T-cell (primary cell): ENCODE results near the gene GABRR3. TPM values are rescaled to one million over a fixed set of nuclear protein-coding genes. Genes with fewer than 3 reads are reported as not detected.

ENCODE experiments used
- ATAC-seq, 4 experiments: fragments of 200-7000 bp in 3 of 4; fragments of 150-1000 bp in 1 of 4; cut with Tn5 transposase; replicated peaks in 1 of 4; 1 replicate in 3 of 4; 2 replicates in 1 of 4; pipeline ENCODE4 v1.10.0; 2021; ENCODE audit warnings: moderate library complexity in 3 of 4, mild to moderate bottlenecking in 2 of 4, moderate number of reproducible peaks in 1 of 4
- CTCF ChIA-PET, 2 donors: fragments of 300-600 bp; sonication (Branson Sonifier 250); formaldehyde crosslinking; loops; one replicate each; lab custom pipeline; 2022; ENCODE audit warnings: antibody characterized with exemption in 2 of 2; lab: Charles Lee
- POLR2A ChIA-PET, 2 donors: fragments of 300-600 bp; sonication (Branson Sonifier 250); formaldehyde crosslinking; loops; one replicate each; lab custom pipeline; 2022; ENCODE audit warnings: antibody characterized with exemption in 2 of 2; lab: Charles Lee
- DNase-seq, 35 experiments: peaks; one replicate each; pipeline versions ENCODE4 v3.0.0 to v3.0.0-alpha.2; 2013 to 2023
- H3K27ac ChIP-seq: one replicate; pipeline ENCODE4 v1.5.1; 2013; ENCODE audit warnings: low read length
- H3K27me3 ChIP-seq, 2 experiments: replicated peaks in 1 of 2; 1 replicate in 1 of 2; 2 replicates in 1 of 2; pipeline versions ENCODE4 v1.6.1 to v1.7.0; 2013; ENCODE audit warnings: low read length in 1 of 2, mixed read lengths in 1 of 2; ENCODE audit not compliant: control insufficient read depth in 2 of 2, insufficient read depth in 2 of 2; ENCODE audit errors: extremely low read depth in 1 of 2
- H3K36me3 ChIP-seq, 2 donors: 1 replicate in 1 of 2; 2 replicates in 1 of 2; pipeline versions ENCODE4 v1.6.1 to v1.7.0; 2013; ENCODE audit warnings: low read length in 1 of 2; ENCODE audit not compliant: control insufficient read depth in 2 of 2, insufficient read depth in 1 of 2; ENCODE audit errors: extremely low read depth in 1 of 2
- H3K4me1 ChIP-seq, 2 experiments: 1 replicate in 1 of 2; 2 replicates in 1 of 2; pipeline versions ENCODE4 v1.6.1 to v1.7.0; 2013; ENCODE audit warnings: low read length in 2 of 2, mixed read lengths in 1 of 2; ENCODE audit not compliant: insufficient read depth in 2 of 2, control insufficient read depth in 1 of 2; ENCODE audit errors: extremely low read depth in 1 of 2
- H3K4me3 ChIP-seq, 2 donors: 1 replicate in 1 of 2; 2 replicates in 1 of 2; pipeline versions ENCODE4 v1.5.1 to v1.7.0; 2013; ENCODE audit warnings: mild to moderate bottlenecking in 2 of 2, low read length in 1 of 2, moderate library complexity in 1 of 2; ENCODE audit not compliant: control insufficient read depth in 1 of 2; ENCODE audit errors: extremely low read depth in 1 of 2
- H3K9me3 ChIP-seq: 2 replicates; pipeline ENCODE4 v1.7.0; 2013
- H3K27ac Mint-ChIP-seq, 2 donors: one replicate each; pipeline ENCODE4 v1.8.0; 2020 to 2021; ENCODE audit warnings: mild to moderate bottlenecking in 2 of 2, mixed read lengths in 2 of 2
- H3K27me3 Mint-ChIP-seq, 2 donors: one replicate each; pipeline ENCODE4 v1.8.0; 2021 to 2022; ENCODE audit warnings: mixed read lengths in 2 of 2
- H3K36me3 Mint-ChIP-seq: one replicate; pipeline ENCODE4 v1.8.0; 2021; ENCODE audit warnings: mixed read lengths
- H3K4me1 Mint-ChIP-seq, 3 donors: one replicate each; pipeline ENCODE4 v1.8.0; 2020 to 2022; ENCODE audit warnings: mixed read lengths in 3 of 3, mild to moderate bottlenecking in 1 of 3
- H3K4me3 Mint-ChIP-seq, 3 donors: one replicate each; pipeline ENCODE4 v1.8.0; 2020 to 2022; ENCODE audit warnings: mild to moderate bottlenecking in 3 of 3, mixed read lengths in 3 of 3, moderate library complexity in 3 of 3
- H3K9me3 Mint-ChIP-seq, 3 donors: one replicate each; pipeline ENCODE4 v1.8.0; 2020 to 2022; ENCODE audit warnings: mixed read lengths in 3 of 3
- WGBS: methylation state at CpG from one replicate; pipeline ENCODE4 v1.1.5; 2013; ENCODE audit warnings: missing lambda C conversion rate; ENCODE audit not compliant: insufficient coverage; 5-methylcytosine and 5-hydroxymethylcytosine counted together
- total RNA-seq, 35 experiments: library from RNA in 6 of 35; stranded (reverse) in 6 of 35; fragments of 120-200 nt in 1 of 35; gene quantifications; one replicate each; pipeline versions ENCODE4 v1.2.1 to v1.2.4 and lab custom pipeline; 2013 to 2026

The GABRR3 gene
- total RNA-seq, 5 donors from 2014 or later (not counting 1 experiment from before 2014, with no cell fraction given): not detected

- DNase-seq: no peak
- Mint-ChIP-seq H3K27me3 (no peaks in the 10 kb centered on the region), H3K4me1 (peaks cover 4 to 25% (median 16%) of the 10 kb centered on the region in 3 donors), H3K27ac (no peak overlapping the region), H3K9me3 (no peaks in the 10 kb centered on the region), H3K4me3 (no peak overlapping the region), H3K36me3 (no peaks in the 10 kb centered on the region)
- ChIA-PET CTCF (interaction anchor here in 1 of 2 donors (0.7 kb wide), 1 partner anchor 14 kb away, joined by 4 read pairs; no protein-coding TSS in a partner anchor), POLR2A (no interaction called here)
- H3K27ac ChIP-seq: no peak overlapping the region
- no peaks in the 10 kb centered on the region for H3K36me3 ChIP-seq
- no peaks in the 10 kb centered on the region for H3K9me3 ChIP-seq
- H3K4me1 ChIP-seq: no peaks in the 10 kb centered on the region
- H3K27me3 ChIP-seq: no peaks in the 10 kb centered on the region
- H3K4me3 ChIP-seq: no peak overlapping the region
- ATAC-seq: no peak
- 100% methylated on average over 4 of the region's 7 CpGs for WGBS
Observed at GRCh38 chr3:98010194-98010882, 24.8 kb downstream of the GABRR3 start.

GRCh38 chr3:98008855-98009254 is 26.3 kb downstream of the GABRR3 start:
- ATAC-seq (no peak), DNase-seq (no peak)
- Mint-ChIP-seq H3K9me3 (no peaks in the 10 kb centered on the region), H3K36me3 (no peaks in the 10 kb centered on the region), H3K4me3 (no peak overlapping the region), H3K27ac (no peak overlapping the region), H3K27me3 (no peaks in the 10 kb centered on the region), H3K4me1 (peaks cover 5 to 35% (median 23%) of the 10 kb centered on the region in 3 donors)
- H3K27me3 ChIP-seq: no peaks in the 10 kb centered on the region
- H3K9me3 ChIP-seq: no peaks in the 10 kb centered on the region
- ChIA-PET POLR2A (no interaction called here), CTCF (interaction anchor here in 1 of 2 donors (1.5 kb wide), 1 partner anchor 13 kb away, joined by 3 read pairs; no protein-coding TSS in a partner anchor)
- WGBS: no CpG with 5 or more reads among the region's 2 CpGs
- no peak overlapping the region for H3K27ac ChIP-seq
- H3K4me3 ChIP-seq: no peak overlapping the region
- no peaks in the 10 kb centered on the region for H3K36me3 ChIP-seq
- H3K4me1 ChIP-seq: peaks cover 0 to under 1% of the 10 kb centered on the region in 2 experiments

- Mint-ChIP-seq H3K9me3 (no peaks in the 10 kb centered on the region), H3K27me3 (no peaks in the 10 kb centered on the region), H3K27ac (no peak overlapping the region), H3K36me3 (no peaks in the 10 kb centered on the region), H3K4me1 (peaks cover 11 to 48% (median 29%) of the 10 kb centered on the region in 3 donors), H3K4me3 (no peak overlapping the region)
- CTCF ChIA-PET: no interaction called here
- no peak for ATAC-seq
- H3K27ac ChIP-seq: no peak overlapping the region
- POLR2A ChIA-PET: no interaction called here
- no peak overlapping the region for H3K4me3 ChIP-seq
- whole genome bisulfite sequencing: no CpG with 5 or more reads among the region's 2 CpGs
- H3K27me3 ChIP-seq: no peaks in the 10 kb centered on the region
- peaks cover 0 to 8% of the 10 kb centered on the region in 2 experiments for H3K4me1 ChIP-seq
- no peaks in the 10 kb centered on the region for H3K9me3 ChIP-seq
- no peak for DNase-seq
- no peaks in the 10 kb centered on the region for H3K36me3 ChIP-seq
Observed at GRCh38 chr3:98005438-98005837, 29.7 kb downstream of the GABRR3 start.

DNA sequence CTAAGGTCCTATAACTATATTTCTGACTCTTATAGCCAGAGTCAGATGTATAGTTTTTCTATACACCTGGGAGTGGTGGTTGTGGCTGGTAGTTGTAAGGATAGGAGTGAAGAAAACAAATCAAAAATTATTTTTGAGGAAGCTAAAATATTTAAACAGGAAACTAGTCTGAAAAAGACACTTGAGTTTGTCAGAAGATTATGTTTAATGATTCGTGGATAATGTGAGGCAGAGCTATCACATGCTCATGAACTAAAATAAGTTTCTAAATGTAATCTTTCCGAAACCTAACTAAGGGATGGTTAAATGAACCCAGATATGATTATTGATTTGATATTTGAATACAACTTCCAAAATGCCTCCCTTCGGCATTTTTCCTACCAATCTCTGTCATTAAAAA is 30.4 kb downstream of the GABRR3 start:
- no peak overlapping the region for H3K27ac ChIP-seq
- no peaks in the 10 kb centered on the region for H3K9me3 ChIP-seq
- no peak for DNase-seq
- no peaks in the 10 kb centered on the region for H3K27me3 ChIP-seq
- no peak overlapping the region for H3K4me3 ChIP-seq
- Mint-ChIP-seq H3K27ac (no peak overlapping the region), H3K27me3 (no peaks in the 10 kb centered on the region), H3K9me3 (no peaks in the 10 kb centered on the region), H3K4me1 (peaks cover 11 to 48% (median 29%) of the 10 kb centered on the region in 3 donors), H3K4me3 (no peak overlapping the region), H3K36me3 (no peaks in the 10 kb centered on the region)
- H3K4me1 ChIP-seq: peaks cover 0 to 8% of the 10 kb centered on the region in 2 experiments
- WGBS: no CpG with 5 or more reads among the region's 3 CpGs
- no peak for ATAC-seq
- no peaks in the 10 kb centered on the region for H3K36me3 ChIP-seq
- POLR2A ChIA-PET: no interaction called here
- CTCF ChIA-PET: interaction anchor here (0.6 to 0.7 kb wide), 2 partner anchors 238 to 902 kb away, joined by 3 read pairs; no protein-coding TSS in a partner anchor

DNA sequence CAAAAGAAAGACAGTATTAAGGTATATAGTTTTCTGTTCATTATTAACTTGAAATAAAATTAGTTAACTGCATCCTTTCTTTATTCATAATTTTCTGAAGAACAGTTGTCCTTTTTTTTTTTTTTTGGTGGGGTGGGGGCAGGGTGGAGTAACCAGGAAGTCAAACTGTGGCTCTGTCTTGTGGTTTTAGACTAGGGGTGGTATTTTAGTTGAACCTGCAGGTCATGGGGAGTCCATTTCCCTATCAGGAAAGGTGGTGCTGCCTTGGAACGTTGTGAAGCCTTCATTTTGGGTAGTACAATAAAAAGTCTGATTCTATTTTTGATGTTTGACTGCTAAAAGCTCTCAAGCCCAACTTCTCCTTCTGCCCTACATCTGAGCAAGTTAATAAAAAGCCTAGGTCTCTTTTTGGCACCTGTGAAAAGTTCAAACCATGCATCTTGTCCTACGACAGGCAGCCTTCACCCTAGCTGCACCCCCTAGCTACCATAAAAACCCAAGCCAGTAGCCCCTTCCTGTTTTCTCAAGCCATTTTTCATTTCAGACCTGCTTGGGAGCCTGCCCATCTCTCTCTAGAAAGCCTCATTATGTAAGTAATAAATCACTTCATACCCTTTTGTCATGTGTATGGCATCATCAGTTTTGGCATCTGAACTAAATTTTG is 31.7 kb downstream of the GABRR3 start:
- WGBS: 80% methylated on average over 1 of the region's 2 CpGs
- peak overlapping the region in 1 of 2 donors; percentile 45 for H3K27ac Mint-ChIP-seq
- no peaks in the 10 kb centered on the region for H3K9me3 Mint-ChIP-seq
- H3K27me3 ChIP-seq: no peaks in the 10 kb centered on the region
- ChIA-PET CTCF (interaction anchor here in 1 of 2 donors (2.6 kb wide), 1 partner anchor 19 kb away, joined by 7 read pairs; no protein-coding TSS in a partner anchor), POLR2A (no interaction called here)
- peaks cover 0 to 8% of the 10 kb centered on the region in 2 experiments for H3K4me1 ChIP-seq
- H3K4me3 Mint-ChIP-seq: peak overlapping the region in 1 of 3 donors; percentile 1
- peak in 1 of 35 experiments; percentile 11 for DNase-seq
- peaks cover 11 to 39% (median 29%) of the 10 kb centered on the region in 3 donors for H3K4me1 Mint-ChIP-seq
- H3K27ac ChIP-seq: no peak overlapping the region
- H3K27me3 Mint-ChIP-seq: no peaks in the 10 kb centered on the region
- no peaks in the 10 kb centered on the region for H3K36me3 ChIP-seq
- no peak overlapping the region for H3K4me3 ChIP-seq
- ATAC-seq: peak in 3 of 4 experiments; percentile 43 to 70 (median 67)
- H3K9me3 ChIP-seq: no peaks in the 10 kb centered on the region
- no peaks in the 10 kb centered on the region for H3K36me3 Mint-ChIP-seq

GRCh38 chr3:98002717-98003116 is 32.4 kb downstream of the GABRR3 start:
- no peaks in the 10 kb centered on the region for H3K9me3 ChIP-seq
- H3K27ac ChIP-seq: no peak overlapping the region
- no peak overlapping the region for H3K4me3 Mint-ChIP-seq
- no peaks in the 10 kb centered on the region for H3K36me3 Mint-ChIP-seq
- ATAC-seq (no peak), DNase-seq (no peak)
- no peak overlapping the region for H3K4me3 ChIP-seq
- no peaks in the 10 kb centered on the region for H3K9me3 Mint-ChIP-seq
- peaks cover 0 to 8% of the 10 kb centered on the region in 2 experiments for H3K4me1 ChIP-seq
- ChIA-PET POLR2A (no interaction called here), CTCF (interaction anchor here in 1 of 2 donors (2.6 kb wide), 1 partner anchor 20 kb away, joined by 7 read pairs; no protein-coding TSS in a partner anchor)
- H3K4me1 Mint-ChIP-seq: peaks cover 11 to 39% (median 28%) of the 10 kb centered on the region in 3 donors
- no CpG with 5 or more reads among the region's 1 CpG for WGBS
- no peak overlapping the region for H3K27ac Mint-ChIP-seq
- H3K27me3 Mint-ChIP-seq: no peaks in the 10 kb centered on the region
- no peaks in the 10 kb centered on the region for H3K36me3 ChIP-seq
- H3K27me3 ChIP-seq: no peaks in the 10 kb centered on the region
